Activated CD4-positive, alpha-beta T cell treated with anti-CD3 and anti-CD28 coated beads, Interleukin-2, amount 50 U/mL, for 4 hours (primary cell): ENCODE results near the gene PPP6R3.
"Not testable (repeated sequence)": the region's sequence is repeated elsewhere in the genome, so short reads cannot be mapped to it uniquely, and the experiment has no call there.

Experiments
- DNase-seq, 2 experiments: peaks; one replicate each; pipeline ENCODE4 v3.0.0-alpha.2; 2020

Gene PPP6R3

DNA sequence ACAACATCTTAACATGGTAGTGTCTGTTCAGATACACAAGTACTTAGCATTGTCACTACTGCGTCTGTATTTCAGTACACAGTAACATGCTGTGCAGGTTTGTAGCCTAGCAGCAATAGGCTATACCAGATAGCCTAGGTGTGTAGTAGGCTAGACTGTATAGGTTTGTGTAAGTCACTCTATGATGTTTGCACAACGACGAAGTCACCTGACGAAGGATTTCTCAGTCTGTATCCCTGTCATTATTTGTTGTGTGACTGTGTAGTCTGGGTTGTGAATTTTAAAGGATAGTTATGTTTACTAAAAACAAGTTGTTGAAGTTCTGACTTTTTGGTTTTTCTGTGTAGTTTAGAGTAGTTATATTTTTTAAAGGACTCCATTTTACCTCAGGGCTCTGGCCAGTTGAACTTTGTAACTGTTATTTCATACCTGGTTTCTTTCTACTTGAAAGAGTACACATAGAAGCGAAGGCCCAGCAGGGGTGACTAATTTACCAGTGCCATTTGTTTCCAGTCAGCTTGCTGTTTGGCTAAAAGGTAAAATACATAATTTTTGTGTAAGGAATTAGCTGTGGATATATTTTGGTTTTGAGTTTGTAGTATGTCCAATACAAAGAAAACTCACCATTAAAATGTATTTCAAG is 72.3 kb downstream of the PPP6R3 start:
- DNase-seq, result no peak

DNA sequence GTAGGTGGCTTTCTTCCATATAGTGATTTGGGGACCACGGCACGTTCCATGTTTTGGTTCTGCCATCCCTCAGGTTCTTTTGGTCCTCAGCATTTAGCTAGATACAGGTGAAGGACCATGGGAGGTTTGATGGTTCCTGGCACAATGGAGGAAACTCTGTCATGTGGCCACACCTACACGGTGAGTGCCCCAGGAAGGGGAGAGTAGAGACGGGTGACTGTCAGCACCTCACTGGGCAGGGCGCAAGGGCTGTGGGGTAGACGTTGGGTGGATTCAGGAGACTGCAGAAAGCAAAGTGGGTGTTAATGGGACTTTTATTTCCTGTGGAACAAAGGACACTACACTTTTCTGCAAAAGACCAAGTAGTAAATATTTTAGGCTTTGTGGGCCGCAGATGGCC is 73.4 kb downstream of the PPP6R3 start:
- DNase-seq, result no peak

DNA sequence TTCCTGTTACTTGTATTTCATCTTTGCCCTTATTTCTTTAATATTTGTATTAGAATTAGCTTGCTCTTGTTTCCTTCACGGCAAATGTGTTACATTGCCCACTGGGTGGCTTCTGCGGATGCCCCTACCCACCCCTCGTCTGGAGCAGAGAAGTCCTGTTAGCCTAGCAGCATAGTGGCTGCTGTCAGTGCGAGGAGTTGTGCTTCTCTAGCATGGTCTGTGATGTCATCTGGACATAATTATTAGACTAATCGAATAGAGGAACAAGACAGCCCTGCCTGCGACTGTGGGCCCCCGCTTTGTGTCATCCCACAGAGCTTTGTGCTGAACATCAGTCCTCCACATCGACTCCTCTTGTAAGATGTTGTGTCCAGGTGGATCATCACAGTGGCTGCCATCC is 74.5 kb downstream of the PPP6R3 start:
- no peak for DNase-seq

DNA sequence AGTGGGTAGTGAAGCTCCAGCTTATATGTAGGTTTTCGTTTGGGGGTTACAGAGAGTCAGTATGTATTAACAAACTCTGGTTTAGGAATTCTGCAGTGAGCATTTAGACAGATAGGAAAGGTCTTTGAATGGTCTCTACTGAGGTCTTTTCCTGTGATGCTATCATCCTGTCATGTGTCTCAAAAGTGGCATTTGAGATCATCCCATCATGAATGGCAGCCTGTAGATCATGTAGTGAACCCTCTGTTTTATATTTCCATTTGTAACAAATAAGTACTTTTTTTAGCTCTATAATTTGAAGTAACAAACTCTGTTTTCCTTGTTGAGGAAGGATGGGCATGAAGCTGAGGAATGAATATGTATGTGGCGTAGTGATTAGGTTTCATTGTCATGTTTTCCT is 76.2 kb downstream of the PPP6R3 start:
- no peak for DNase-seq

DNA sequence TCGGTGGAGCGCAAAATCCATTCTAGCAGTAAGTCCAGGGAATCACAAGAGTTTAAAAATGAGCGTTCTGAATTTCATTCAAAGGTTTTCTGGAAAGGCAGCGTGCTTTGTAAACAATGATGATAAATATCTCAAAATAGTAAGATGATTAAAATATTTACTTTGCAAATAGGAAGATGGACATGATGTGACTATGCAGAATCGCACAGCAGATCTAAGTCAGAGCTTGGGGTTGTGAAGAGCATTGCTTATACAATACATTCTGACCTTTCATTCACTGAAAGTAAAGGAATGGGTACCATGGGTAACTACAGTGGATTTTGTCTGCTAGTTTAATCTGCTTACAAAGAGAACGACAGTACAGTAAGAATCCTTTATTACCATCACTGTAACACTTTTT is 77.5 kb downstream of the PPP6R3 start:
- DNase-seq, result no peak

DNA sequence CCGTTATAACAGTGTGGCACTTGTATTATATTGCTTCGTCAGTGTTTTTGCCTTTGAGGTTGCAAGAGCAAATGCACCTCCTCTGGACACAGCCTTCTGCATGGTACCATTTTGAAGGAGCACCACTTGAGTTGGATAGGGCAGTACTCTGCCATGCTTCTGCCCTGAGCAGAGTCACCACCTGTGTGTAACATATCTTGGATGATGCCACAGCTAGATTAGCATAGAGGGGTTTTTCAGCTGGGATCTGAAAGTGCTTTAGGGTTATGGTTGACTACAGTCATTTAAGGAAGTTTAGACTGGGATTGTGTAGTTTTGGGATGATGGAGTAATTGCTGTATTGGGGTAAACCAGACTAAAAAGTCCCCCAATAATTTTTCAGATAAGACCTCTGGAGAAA is 78.8 kb downstream of the PPP6R3 start:
- no peak for DNase-seq

DNA sequence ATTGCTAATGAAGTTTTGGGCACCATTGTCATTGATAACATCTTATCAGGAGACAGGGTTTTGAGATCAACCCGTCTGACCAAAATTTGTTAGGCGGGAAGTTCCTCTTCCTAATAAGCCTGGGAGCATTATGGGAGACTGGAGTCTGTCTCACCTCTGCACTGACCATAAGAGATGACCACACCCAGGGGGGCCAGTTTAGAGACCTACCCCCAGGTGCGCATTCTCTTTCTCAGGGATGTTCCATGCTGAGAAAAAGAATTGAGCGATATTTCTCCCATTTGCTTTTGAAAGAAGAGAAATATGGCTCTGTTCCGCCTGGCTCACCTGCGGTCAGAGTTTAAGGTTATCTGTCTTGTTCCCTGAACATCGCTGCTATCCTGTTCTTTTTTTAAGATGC is 80.0 kb downstream of the PPP6R3 start:
- DNase-seq, result not testable (repeated sequence)

DNA sequence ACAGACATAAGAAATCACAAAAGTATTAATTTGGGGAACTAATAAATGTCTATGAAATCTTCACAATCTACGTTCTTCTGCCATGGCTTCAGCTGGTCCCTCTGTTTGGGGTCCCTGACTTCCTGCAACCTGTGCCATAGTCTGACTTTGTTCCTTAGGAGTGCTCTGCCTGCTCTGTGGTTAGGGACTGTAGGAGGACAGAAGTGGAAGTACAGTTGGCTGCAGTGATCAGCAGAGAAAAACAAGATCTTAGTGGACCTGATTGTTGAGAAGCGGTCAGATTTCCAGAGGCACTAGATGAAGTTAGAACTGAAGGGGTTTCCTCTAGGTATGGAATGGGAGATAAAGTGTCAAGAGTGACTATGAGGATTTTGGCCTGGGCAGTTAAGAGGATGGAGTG is 80.6 kb downstream of the PPP6R3 start:
- DNase-seq, result no peak

DNA sequence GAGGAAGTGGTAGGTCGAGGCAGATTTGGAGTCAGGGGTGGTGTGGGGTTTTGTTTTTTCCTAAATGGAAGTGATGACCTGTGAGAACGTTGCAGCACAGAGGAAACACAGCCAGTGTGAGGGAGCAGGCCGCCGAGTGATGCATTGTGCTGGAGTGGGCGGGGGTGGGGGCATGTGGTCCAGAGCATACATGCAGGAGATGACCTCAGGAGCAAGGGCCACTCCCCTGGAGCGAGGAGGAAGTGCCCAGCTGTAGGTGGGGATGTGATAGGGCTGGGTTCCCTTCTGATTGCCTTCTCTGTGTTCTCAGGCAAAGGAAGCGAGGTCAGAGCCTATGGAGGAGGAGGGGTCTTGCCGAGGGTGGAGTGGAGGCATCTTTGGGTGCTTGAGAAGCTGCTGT is 81.4 kb downstream of the PPP6R3 start:
- DNase-seq, result no peak

DNA sequence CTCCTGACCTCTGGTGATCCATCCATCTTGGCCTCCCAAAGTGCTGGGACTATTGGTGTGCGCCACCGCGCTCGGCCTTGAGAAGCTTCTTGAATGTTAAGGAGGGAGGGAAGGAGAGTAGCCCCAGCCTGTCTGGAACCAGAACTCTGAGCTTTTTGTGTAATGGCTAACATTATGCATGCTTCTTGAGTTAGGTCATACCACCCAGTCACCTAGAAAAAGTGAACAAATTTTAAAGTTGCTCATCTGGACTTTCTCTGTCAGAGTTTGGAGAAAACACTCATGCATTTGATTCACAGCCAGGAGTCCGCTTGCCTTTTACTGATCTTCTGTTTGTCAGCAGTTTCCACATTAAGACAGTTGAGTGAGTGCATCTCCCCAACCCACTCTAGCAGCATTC is 82.1 kb downstream of the PPP6R3 start:
- no peak for DNase-seq

DNA sequence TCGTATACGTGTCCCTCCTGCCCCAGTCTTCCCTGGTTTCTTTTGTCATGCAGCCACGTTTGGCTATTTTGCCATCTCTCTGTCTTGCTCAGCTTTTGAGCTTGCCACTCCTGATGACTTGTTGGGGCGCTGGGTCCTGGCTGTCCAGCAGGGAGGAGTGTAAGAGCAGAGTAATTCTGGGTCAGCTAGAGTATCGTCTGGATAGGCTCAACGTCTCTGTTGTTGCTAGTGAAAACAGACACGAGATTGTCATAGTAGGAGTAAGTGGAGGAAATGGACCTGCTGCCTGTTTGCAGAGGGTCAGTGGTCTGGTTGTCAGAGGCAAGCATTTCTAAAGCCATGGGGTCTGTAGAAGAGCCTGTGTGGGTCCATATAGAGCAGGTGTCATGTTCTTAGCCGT is 83.0 kb downstream of the PPP6R3 start:
- no peak for DNase-seq

DNA sequence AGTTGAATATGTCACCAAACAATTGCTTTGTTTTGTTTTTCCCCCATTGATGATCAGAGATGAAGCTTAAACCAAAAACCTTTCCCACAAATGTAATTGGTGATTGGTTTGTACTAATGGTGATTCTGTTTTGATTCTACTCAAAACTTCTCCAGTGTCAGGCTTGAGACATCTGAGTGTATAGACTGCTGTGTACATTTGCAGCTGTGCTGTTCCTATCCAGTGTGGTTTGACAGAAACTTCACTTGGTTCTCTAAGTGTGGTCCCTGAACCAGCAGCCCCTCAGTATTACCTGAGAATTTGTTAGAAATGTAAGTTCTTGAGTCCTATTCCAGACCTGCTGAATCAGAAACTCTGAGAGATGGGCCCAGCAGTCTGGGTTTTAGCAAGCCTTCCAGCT is 84.8 kb downstream of the PPP6R3 start:
- no peak for DNase-seq

DNA sequence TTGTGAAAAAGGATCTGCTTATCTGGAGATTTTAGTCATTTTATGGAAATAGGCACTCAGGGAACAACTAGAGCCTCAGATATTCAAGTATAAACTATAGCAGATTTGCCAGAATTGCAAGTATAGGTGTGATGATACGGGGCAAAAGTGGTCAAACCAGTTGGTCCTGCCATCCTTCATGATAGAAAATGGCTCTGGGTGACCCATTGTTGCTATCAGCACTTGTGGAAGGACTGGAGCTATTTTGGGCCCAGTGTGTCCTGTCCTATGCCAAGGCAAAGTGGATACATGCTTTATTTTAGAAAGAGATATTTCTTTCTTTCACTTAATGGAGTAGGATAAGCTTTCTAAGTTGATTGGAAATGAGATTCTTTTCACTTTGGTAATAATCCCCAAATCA is 85.2 kb downstream of the PPP6R3 start:
- no peak for DNase-seq

DNA sequence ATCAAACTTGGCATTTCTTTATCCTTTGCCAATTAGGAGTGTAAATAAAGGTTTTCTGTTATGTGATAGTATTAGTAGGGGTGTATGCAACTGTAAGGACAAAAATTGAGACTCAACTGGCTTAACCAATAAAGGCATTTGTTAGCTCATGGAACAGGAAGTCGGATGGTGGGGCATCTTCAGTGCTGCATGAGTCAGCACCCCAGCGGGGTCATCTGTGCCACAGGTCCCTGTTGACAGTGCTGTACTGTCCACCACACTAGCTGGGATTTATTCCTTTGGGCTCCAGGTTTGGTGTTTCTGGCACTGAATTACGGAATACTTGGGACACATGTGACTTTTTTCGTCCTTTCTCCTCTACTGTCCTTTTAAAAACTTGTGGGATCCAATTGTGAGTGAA is 86.0 kb downstream of the PPP6R3 start:
- DNase-seq, result no peak

DNA sequence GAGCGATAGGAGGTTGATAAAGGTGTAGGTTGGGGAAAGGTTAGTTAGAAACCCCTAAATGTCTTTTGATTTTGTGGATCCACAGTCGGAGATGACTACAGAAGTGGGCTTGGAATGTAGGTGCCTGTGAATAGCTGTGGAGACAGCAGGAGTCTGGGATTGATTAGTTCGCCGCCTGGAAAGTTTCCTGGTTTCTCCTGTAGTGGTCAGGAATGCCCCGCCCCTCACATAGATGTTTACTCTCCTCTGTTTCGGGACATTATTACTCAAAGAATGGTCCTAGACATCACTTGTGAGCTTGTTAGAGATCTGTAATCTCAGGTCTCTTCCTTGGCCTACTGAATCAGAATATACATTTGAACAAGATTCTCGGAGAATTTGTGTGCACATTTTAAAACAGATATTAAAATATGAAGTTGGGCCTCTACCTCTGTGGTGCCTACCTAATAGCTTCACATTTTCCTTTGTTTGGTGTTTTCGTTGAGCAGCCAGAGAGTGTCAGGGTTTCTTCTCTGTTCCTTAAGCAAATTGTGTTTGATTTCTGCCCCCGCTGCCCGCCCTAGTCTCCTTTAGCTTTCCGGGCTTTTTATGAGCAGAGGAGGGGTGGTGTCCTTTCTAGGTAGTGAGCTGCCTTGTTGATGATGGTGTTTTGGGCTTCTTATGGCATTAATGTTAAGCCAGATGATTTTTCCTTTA is 89.4 kb downstream of the PPP6R3 start:
- no peak for DNase-seq

DNA sequence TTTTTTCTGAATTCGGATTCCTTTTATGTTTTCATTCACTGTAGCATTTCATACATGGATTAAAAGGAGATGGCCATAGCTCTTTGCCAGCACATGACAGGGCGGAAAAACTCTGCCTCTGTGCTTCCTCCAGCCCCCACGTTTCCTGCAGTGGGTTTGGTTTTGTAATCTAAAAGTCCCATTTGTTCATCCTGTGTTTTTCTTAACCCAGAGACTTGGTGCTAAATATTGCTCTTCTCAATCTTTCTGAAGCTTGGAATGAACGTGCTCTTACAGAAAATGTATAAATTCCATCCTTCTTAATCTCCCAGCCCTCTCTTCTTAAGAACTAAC is 89.9 kb downstream of the PPP6R3 start:
- DNase-seq, result peak; percentile 25 to 39

DNA sequence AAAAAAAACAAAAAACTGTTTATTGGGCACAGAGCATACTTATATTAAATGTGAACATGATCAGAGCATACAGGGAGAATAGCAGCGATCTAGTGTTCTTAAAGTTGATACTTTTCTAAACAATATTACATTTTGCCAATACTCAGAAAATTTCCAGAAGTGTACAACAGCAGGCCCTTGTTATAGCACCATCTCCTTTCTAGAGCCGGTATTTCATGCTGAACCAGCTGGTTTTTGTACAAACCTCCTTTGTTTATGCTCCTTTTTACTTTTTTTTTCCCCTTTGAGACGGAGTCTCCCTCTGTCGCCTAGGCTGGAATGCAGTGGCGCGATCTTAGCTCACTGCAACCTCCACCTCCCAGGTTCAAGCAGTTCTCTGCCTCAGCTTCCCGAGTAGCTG is 90.7 kb downstream of the PPP6R3 start:
- DNase-seq, result no peak

DNA sequence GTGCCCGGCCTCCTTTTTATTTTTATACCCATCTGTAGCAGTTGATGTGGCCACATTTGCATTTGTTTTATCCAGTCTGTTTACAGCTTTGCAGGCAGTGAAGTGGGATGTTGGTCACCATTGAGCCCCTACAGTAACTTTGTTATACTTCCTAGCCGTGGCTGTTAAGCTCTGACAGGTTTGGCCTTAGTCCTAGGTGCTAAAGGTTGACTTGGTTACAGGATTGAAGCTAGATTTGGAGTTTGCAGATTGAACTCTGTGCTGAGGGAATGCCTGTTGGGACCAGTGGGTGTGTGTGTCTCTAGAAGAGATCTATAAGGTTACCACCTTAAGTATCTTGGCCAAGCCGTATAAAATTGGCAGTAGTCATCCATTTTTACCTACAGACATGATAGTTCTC is 91.2 kb downstream of the PPP6R3 start:
- no peak for DNase-seq

DNA sequence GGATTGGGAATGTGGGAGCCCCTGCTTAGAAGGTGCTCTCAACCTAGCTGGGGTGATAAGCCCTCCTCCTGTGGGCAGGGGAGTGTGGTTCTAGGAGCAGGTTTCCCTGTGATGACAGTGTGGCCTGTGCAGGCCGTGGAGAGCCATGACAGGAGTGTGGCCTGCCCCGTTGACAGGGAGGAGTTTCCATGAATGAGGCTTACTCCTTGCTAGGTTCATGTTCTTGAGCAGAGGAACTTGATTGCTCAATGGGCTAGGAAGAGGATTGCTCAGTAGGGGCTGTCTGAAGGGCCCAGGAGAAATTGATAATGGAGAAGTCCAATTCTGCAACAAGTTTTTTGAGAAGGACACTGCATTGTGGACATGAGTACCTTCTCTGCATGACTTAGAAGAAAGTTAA is 92.0 kb downstream of the PPP6R3 start:
- DNase-seq, result no peak

DNA sequence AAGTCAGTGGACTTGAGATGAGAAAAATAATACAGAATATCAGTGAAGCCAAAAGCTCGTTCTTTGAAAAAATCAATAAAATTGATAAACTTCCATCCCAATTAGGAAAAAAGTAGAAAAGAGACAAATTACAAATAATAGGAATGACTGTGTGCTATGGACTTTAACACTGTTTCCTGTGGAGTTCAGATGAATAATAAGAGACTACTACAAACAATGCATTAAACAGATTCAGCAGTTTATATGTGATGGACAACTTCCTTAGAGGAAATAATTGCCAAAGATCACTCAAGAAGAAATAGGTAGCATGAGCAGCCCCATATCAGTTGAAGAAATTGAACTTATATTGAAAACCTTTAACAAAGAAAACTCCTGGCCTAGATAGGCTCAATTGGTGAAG is 99.7 kb downstream of the PPP6R3 start:
- DNase-seq, result no peak

DNA sequence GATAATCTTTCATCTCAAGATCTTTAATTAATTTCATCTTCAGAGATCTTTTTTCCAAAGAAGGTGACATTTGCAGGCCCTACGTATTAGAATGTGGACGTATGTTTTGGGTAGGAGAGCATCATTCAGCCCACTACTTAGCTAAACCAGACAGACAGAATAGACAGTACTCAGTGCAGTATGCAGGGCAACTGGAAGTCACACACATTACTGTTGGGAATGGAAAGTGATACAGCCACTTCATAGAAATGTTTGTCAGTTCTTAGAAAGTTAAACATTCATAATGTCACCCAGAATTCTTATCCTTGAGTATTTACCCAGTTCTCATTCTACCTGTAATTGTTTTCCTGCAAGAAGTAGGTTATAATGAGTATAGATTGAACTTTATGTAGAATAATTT is 102.9 kb downstream of the PPP6R3 start:
- DNase-seq, result no peak

DNA sequence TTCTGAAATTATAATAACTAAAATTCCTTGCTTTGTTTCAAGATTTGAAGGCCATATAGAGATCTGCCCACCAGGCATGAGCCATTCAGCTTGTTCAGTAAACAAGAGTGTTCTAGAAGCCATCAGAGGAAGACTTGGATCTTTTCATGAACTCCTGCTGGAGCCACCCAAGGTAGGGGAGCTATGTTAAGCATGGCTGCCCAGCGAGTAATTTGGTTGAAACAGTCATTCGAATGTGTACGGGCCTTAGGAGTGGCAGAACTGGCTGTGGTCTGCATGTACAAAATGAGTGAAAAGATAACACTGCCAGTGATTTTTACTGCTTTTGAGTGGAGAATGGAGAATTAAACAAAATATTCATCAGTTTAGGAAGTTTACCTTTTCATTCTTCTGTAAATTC is 103.7 kb downstream of the PPP6R3 start:
- no peak for DNase-seq

DNA sequence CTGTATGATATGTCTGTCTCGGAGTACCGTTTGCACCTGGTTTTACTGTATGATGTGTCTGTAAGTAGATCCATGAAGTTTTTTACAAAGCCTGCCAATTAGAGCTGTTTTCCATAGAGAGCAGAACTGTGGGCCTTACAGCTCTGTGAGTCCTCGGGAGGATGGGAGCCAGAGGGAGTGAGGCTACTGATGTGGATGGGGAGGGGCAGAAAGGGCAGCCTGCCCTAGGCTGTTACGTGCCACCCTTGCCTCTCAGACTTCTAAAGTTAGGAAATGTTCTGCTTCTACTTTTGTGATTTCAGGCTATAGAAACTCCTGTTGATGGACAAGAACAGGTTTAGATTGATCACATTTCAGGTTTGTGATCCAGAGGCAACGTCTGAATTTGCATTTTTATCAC is 105.2 kb downstream of the PPP6R3 start:
- DNase-seq, result no peak

DNA sequence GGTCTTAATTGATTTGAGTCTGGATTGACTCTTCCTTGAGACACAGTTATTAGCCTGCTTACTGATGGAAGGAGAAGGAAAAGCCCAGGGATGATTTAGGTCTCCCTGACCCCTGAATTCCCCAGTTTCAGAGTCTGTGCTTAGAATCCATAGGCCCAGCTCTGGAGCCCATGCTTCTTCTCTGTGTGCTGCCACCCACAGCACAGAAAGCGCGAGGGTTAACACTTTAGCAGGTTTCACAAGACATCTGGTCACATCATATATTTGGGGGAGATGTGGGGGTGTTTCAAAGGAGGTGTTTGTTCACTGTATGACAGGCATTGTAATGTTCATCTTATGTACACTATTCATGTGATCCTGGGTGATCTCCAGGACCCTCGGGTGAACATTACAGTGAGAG is 107.0 kb downstream of the PPP6R3 start:
- no peak for DNase-seq

DNA sequence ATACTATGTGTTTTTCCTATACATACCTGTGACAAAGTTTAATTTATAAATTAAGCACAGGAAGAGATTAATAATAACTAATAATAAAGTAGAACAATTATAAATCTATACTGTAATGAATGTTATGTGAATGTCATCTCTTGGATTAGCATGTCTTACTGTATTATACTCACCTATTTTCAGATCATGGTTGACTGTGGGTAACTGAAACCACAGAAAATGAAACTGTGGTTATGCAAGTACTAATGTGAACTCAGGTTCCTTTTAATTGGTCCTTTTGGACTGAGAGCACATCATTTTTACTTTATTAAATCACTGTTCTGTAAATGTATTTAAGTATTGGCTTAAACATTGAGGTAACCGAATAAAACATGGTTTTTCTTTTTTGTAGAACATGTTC is 108.8 kb downstream of the PPP6R3 start:
- DNase-seq, result no peak
